Measurements from ENCODE around the gene FLT4.

The FLT4 gene

DNA sequence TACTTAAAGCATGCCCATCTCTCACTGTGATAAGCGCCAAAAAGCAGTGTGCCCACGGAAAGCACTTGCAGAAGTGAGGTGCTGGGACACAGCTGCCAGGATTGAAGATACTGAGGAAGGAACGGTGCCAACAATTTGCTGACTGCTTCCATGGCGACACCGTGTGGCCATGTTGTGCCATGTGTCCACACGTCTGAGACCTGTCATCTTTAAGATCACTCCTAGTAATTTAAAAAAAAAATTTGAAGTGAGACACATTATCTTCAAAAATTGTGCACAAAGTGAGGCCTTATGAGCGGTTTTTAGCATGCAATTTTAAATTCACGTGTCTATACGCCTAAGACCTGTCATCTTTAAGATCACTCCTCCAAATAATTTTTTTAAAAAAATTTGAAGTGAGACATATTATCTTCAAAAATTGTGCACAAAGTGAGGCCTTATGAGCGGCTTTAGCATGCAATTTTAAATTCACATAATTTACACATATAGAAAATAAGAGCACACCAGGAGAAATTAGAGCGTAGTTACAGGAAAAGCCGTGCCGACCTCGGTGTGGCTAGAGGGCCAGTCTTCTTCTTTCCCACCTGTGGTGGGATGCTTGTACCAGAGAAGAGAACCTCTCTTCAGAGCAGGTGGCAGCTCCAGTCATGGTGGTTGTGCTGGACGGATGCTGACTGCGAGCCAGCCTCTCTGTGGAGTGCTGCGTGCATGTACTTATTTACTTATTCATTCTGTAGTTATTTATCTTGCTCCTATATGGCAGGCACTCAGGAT is 21.4 kb upstream of the FLT4 start:
- H3F3A ChIP-seq (ENCODE audit: insufficient read depth), result no peaks in the 10 kb centered on the region
- H3K27me3 ChIP-seq (ENCODE audit: low read length), result no peaks in the 10 kb centered on the region
- H3K4me3 ChIP-seq (ENCODE audit: insufficient read depth, low read length, poor library complexity, severe bottlenecking), result no peak overlapping the region
- H4K20me1 ChIP-seq (ENCODE audit: low read depth, low read length), result no peaks in the 10 kb centered on the region
- no peak overlapping the region for H3K27ac ChIP-seq (ENCODE audit: low read depth, low read length)
- H3K9me2 ChIP-seq (replicated peaks; ENCODE audit: insufficient read depth, low read length), result no peaks in the 10 kb centered on the region
- H3K9me3 ChIP-seq (ENCODE audit: insufficient read depth, low read length), result no peaks in the 10 kb centered on the region
- no peak for TF ChIP-seq EZH2phosphoT487 (conservative IDR thresholded peaks at IDR 0.05; ENCODE audit: low read length)
- TF ChIP-seq, protein P1, sequence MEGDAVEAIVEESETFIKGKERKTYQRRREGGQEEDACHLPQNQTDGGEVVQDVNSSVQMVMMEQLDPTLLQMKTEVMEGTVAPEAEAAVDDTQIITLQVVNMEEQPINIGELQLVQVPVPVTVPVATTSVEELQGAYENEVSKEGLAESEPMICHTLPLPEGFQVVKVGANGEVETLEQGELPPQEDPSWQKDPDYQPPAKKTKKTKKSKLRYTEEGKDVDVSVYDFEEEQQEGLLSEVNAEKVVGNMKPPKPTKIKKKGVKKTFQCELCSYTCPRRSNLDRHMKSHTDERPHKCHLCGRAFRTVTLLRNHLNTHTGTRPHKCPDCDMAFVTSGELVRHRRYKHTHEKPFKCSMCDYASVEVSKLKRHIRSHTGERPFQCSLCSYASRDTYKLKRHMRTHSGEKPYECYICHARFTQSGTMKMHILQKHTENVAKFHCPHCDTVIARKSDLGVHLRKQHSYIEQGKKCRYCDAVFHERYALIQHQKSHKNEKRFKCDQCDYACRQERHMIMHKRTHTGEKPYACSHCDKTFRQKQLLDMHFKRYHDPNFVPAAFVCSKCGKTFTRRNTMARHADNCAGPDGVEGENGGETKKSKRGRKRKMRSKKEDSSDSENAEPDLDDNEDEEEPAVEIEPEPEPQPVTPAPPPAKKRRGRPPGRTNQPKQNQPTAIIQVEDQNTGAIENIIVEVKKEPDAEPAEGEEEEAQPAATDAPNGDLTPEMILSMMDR (IDR thresholded peaks at IDR 0.05; ENCODE audit: insufficient read depth, low read length, poor library complexity, severe bottlenecking), result peak; percentile 78
- H3K36me3 ChIP-seq (ENCODE audit: low read length), result no peaks in the 10 kb centered on the region
- no peak overlapping the region for H3K4me2 ChIP-seq (ENCODE audit: low read depth, low read length, poor library complexity, severe bottlenecking)
- H2AFZ ChIP-seq (ENCODE audit: low read depth, low read length, severe bottlenecking), result no peak overlapping the region
- H3K9ac ChIP-seq (ENCODE audit: low read length), result no peak overlapping the region
- H3K79me2 ChIP-seq (ENCODE audit: insufficient read depth, low read length), result no peaks in the 10 kb centered on the region

- Histone ChIP-seq H3K9ac (ENCODE audit: low read length) (no peak overlapping the region), H3K4me3 (ENCODE audit: insufficient read depth, low read length, poor library complexity, severe bottlenecking) (no peak overlapping the region), H3K4me2 (ENCODE audit: low read depth, low read length, poor library complexity, severe bottlenecking) (no peak overlapping the region), H3K36me3 (ENCODE audit: low read length) (no peaks in the 10 kb centered on the region), H3K27ac (ENCODE audit: low read depth, low read length) (no peak overlapping the region), H3K9me2 (replicated peaks; ENCODE audit: insufficient read depth, low read length) (no peaks in the 10 kb centered on the region), H4K20me1 (ENCODE audit: low read depth, low read length) (no peaks in the 10 kb centered on the region), H3K9me3 (ENCODE audit: insufficient read depth, low read length) (no peaks in the 10 kb centered on the region), H3K27me3 (ENCODE audit: low read length) (no peaks in the 10 kb centered on the region), H3K79me2 (ENCODE audit: insufficient read depth, low read length) (no peaks in the 10 kb centered on the region), H2AFZ (ENCODE audit: low read depth, low read length, severe bottlenecking) (no peak overlapping the region), H3F3A (ENCODE audit: insufficient read depth) (no peaks in the 10 kb centered on the region)
- no peak for TF ChIP-seq EZH2phosphoT487 (conservative IDR thresholded peaks at IDR 0.05; ENCODE audit: low read length)
- TF ChIP-seq, protein P1 (IDR thresholded peaks at IDR 0.05; ENCODE audit: insufficient read depth, low read length, poor library complexity, severe bottlenecking), result no peak
Measured at GRCh38 chr5:180670157-180670556, 20.8 kb upstream of the FLT4 start.

DNA sequence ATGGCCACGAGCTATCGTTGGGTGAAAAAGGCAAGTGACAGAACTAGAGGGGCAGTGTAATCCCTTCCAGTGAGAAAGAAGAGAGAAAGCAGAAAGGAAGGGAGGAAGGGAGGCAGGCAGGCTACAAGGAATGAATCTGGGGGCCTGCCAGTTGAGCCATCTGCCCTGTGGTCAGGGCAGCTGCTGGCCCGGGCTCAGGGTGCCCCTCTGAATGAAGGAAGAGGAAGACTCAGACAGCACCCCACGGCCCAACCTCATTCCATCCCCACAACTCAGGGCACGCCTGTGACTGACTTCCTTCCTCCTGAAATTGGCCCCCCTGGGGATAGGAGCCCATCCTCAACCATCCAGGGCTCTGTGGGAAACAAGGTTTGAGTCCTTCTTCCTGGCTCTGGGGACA is 20.3 kb upstream of the FLT4 start:
- no peaks in the 10 kb centered on the region for H3K27me3 ChIP-seq (ENCODE audit: low read length)
- H3K27ac ChIP-seq (ENCODE audit: low read depth, low read length), result no peak overlapping the region
- TF ChIP-seq EZH2phosphoT487 (conservative IDR thresholded peaks at IDR 0.05; ENCODE audit: low read length), result no peak
- TF ChIP-seq, protein P1 (IDR thresholded peaks at IDR 0.05; ENCODE audit: insufficient read depth, low read length, poor library complexity, severe bottlenecking), result no peak
- H3K36me3 ChIP-seq (ENCODE audit: low read length), result no peaks in the 10 kb centered on the region
- H3F3A ChIP-seq (ENCODE audit: insufficient read depth), result no peaks in the 10 kb centered on the region
- no peaks in the 10 kb centered on the region for H3K9me3 ChIP-seq (ENCODE audit: insufficient read depth, low read length)
- H3K9me2 ChIP-seq (replicated peaks; ENCODE audit: insufficient read depth, low read length), result no peaks in the 10 kb centered on the region
- H4K20me1 ChIP-seq (ENCODE audit: low read depth, low read length), result no peaks in the 10 kb centered on the region
- H3K4me2 ChIP-seq (ENCODE audit: low read depth, low read length, poor library complexity, severe bottlenecking), result no peak overlapping the region
- no peak overlapping the region for H3K4me3 ChIP-seq (ENCODE audit: insufficient read depth, low read length, poor library complexity, severe bottlenecking)
- H2AFZ ChIP-seq (ENCODE audit: low read depth, low read length, severe bottlenecking), result no peak overlapping the region
- H3K79me2 ChIP-seq (ENCODE audit: insufficient read depth, low read length), result no peaks in the 10 kb centered on the region
- H3K9ac ChIP-seq (ENCODE audit: low read length), result no peak overlapping the region
